NCI-H2227 (cell line): ENCODE measurements around the gene PGAM2.

ENCODE experiments used
- DNase-seq: peaks from one replicate; lab custom pipeline; 2025; ENCODE audit not compliant: unreplicated experiment; lab: John Stamatoyannopoulos, UW

PGAM2 gene

GRCh38 chr7:44065431-44066110 is at the start of gene PGAM2:
Gene PGAM2, minus strand, starts transcription at chr7:44065567. Its CDS starts 38 bp downstream, at chr7:44065529.
- no peak for DNase-seq

GRCh38 chr7:44114586-44115310 is 49.4 kb upstream of the PGAM2 start:
- DNase-seq: no peak

GRCh38 chr7:44113764-44114354 is 48.5 kb upstream of the PGAM2 start:
- no peak for DNase-seq

GRCh38 chr7:44112997-44113763 is 47.8 kb upstream of the PGAM2 start:
- no peak for DNase-seq

- no peak for DNase-seq
These were observed 47.0 kb upstream of the PGAM2 start for GRCh38 chr7:44112231-44112996.

- DNase-seq: no peak
These were observed 46.4 kb upstream of the PGAM2 start for GRCh38 chr7:44111761-44112160.

GRCh38 chr7:44110719-44111635 is 45.6 kb upstream of the PGAM2 start:
- DNase-seq: no peak

GRCh38 chr7:44109991-44110390 is 44.6 kb upstream of the PGAM2 start:
- no peak for DNase-seq

GRCh38 chr7:44108768-44109750 is 43.7 kb upstream of the PGAM2 start:
- no peak for DNase-seq

- no peak for DNase-seq
These were observed 42.8 kb upstream of the PGAM2 start for GRCh38 chr7:44107961-44108767.

- DNase-seq: no peak
These were observed 42.0 kb upstream of the PGAM2 start for GRCh38 chr7:44107116-44107960.

- DNase-seq: no peak
These were observed 41.1 kb upstream of the PGAM2 start for GRCh38 chr7:44106311-44107065.

- no peak for DNase-seq
These were observed 40.5 kb upstream of the PGAM2 start for GRCh38 chr7:44105832-44106231.

GRCh38 chr7:44104860-44105771 is 39.7 kb upstream of the PGAM2 start:
- DNase-seq: no peak
